ENCODE measurements around the gene CAPN7. TPM values are rescaled to one million over a fixed set of nuclear protein-coding genes. Genes with fewer than 3 reads are reported as not detected.

CAPN7 gene
- total RNA-seq, result 24.5 and 33.4 TPM in 2 replicates

DNA sequence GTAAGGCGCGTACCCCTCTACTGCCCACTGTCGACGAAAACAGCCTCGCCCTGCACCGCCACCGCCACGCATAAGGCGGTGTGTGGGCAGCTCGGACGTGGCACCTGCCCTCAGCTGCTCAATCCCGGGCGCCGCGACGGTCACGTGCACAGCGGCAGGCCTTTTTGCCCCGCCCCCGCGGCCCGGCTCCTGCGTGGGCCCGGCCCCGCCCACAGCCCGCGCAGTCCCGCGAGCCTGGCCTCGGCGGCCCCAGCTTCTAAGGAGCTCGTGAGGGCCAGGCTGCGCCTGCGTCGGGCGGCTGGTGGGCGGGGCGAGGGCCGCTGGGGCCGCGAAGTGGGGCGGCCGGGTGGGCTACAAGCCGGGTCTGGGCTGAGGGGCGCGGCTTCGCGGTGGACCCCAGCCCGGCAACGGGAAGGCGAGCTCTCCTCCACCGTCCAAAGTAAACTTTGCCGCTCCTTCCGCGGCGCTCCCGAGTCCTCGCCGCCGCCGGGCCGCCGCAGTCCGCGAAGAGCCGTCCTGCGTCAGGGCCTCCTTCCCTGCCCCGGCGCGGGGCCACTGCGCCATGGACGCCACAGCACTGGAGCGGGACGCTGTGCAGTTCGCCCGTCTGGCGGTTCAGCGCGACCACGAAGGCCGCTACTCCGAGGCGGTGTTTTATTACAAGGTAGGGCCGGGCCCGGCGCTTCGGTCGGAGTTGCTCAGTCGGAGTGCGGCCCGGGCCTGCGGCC lies at the start of gene CAPN7:
CAPN7 (plus strand) TSS at position 313 of the 728 bp plus-strand sequence; CDS start at position 563, 250 bp downstream.

Other genes with a start within 250 kb of the CAPN7 start
- 9.7 and 17.7 TPM in 2 replicates for gene MRPS25, start 140.9 kb upstream of the CAPN7 start, total RNA-seq
- gene RBSN, start 107.1 kb upstream of the CAPN7 start, total RNA-seq, result 19.3 and 22.0 TPM in 2 replicates
- gene SH3BP5, start 126.3 kb downstream of the CAPN7 start, total RNA-seq, result 26.0 and 33.4 TPM in 2 replicates
- gene METTL6, start 221.3 kb downstream of the CAPN7 start, total RNA-seq, result 27.0 and 30.9 TPM in 2 replicates
- gene EAF1, start 221.4 kb downstream of the CAPN7 start, total RNA-seq, result 16.6 and 20.1 TPM in 2 replicates

All from smooth muscle cell of bladder (primary cell).